ENCODE results near the gene LMX1A.

The LMX1A gene

GRCh38 chr1:165325460-165326203 is 30.9 kb downstream of the LMX1A start:
- no peak for DNase-seq (ENCODE audit: low read depth, low spot score)
- Histone ChIP-seq H3K4me1 (ENCODE audit: insufficient read depth, insufficient read length) (no peaks in the 10 kb centered on the region), H3K4me3 (ENCODE audit: insufficient read length, low read depth) (no peak overlapping the region), H3K27me3 (ENCODE audit: insufficient read depth, insufficient read length) (no peaks in the 10 kb centered on the region), H3K9ac (ENCODE audit: insufficient read length, low read depth) (no peak overlapping the region), H3K9me3 (ENCODE audit: insufficient read depth, low read length) (no peaks in the 10 kb centered on the region; the same call in 1 of the 2 replicates), H3K36me3 (ENCODE audit: insufficient read depth, insufficient read length, low read length) (no peaks in the 10 kb centered on the region)
- no peak for TF ChIP-seq ZNF274 (IDR thresholded peaks at IDR 0.05; ENCODE audit: low read depth, low read length)
- TF ChIP-seq YY1 (IDR thresholded peaks at IDR 0.05; ENCODE audit: insufficient read depth, insufficient read length), result no peak
- TF ChIP-seq SUZ12 (IDR thresholded peaks at IDR 0.05; ENCODE audit: extremely low read depth, insufficient read depth, insufficient read length), result no peak

- Histone ChIP-seq H3K9ac (ENCODE audit: insufficient read length, low read depth) (no peak overlapping the region), H3K4me3 (ENCODE audit: insufficient read length, low read depth) (no peak overlapping the region), H3K4me1 (ENCODE audit: insufficient read depth, insufficient read length) (no peaks in the 10 kb centered on the region), H3K27me3 (ENCODE audit: insufficient read depth, insufficient read length) (no peaks in the 10 kb centered on the region), H3K9me3 (ENCODE audit: insufficient read depth, low read length) (no peaks in the 10 kb centered on the region; the same call in 1 of the 2 replicates), H3K36me3 (ENCODE audit: insufficient read depth, insufficient read length, low read length) (no peaks in the 10 kb centered on the region)
- DNase-seq (ENCODE audit: low read depth, low spot score), result no peak
- TF ChIP-seq YY1 (IDR thresholded peaks at IDR 0.05; ENCODE audit: insufficient read depth, insufficient read length), result no peak
- no peak for TF ChIP-seq ZNF274 (IDR thresholded peaks at IDR 0.05; ENCODE audit: low read depth, low read length)
- TF ChIP-seq SUZ12 (IDR thresholded peaks at IDR 0.05; ENCODE audit: extremely low read depth, insufficient read depth, insufficient read length), result no peak
Observed at GRCh38 chr1:165324050-165324449, 32.5 kb downstream of the LMX1A start.

- Histone ChIP-seq H3K4me1 (ENCODE audit: insufficient read depth, insufficient read length) (peaks cover 2% of the 10 kb centered on the region), H3K9me3 (ENCODE audit: insufficient read depth, low read length) (peaks cover 8% of the 10 kb centered on the region), H3K9ac (ENCODE audit: insufficient read length, low read depth) (no peak overlapping the region), H3K36me3 (ENCODE audit: insufficient read depth, insufficient read length, low read length) (no peaks in the 10 kb centered on the region), H3K4me3 (ENCODE audit: insufficient read length, low read depth) (no peak overlapping the region), H3K27me3 (ENCODE audit: insufficient read depth, insufficient read length) (no peaks in the 10 kb centered on the region)
- DNase-seq (ENCODE audit: low read depth, low spot score), result no peak
- no peak for TF ChIP-seq ZNF274 (IDR thresholded peaks at IDR 0.05; ENCODE audit: low read depth, low read length)
- no peak for TF ChIP-seq SUZ12 (IDR thresholded peaks at IDR 0.05; ENCODE audit: extremely low read depth, insufficient read depth, insufficient read length)
- TF ChIP-seq YY1 (IDR thresholded peaks at IDR 0.05; ENCODE audit: insufficient read depth, insufficient read length), result no peak
Observed at GRCh38 chr1:165317612-165318011, 38.9 kb downstream of the LMX1A start.

GRCh38 chr1:165316153-165316772 is 40.3 kb downstream of the LMX1A start:
- Histone ChIP-seq H3K4me1 (ENCODE audit: insufficient read depth, insufficient read length) (peaks cover 2% of the 10 kb centered on the region), H3K27me3 (ENCODE audit: insufficient read depth, insufficient read length) (no peaks in the 10 kb centered on the region)

GRCh38 chr1:165315481-165315880 is 41.0 kb downstream of the LMX1A start:
- Histone ChIP-seq H3K4me3 (ENCODE audit: insufficient read length, low read depth) (no peak overlapping the region), H3K9ac (ENCODE audit: insufficient read length, low read depth) (no peak overlapping the region), H3K36me3 (ENCODE audit: insufficient read depth, insufficient read length, low read length) (no peaks in the 10 kb centered on the region), H3K4me1 (ENCODE audit: insufficient read depth, insufficient read length) (peaks cover 2% of the 10 kb centered on the region), H3K9me3 (ENCODE audit: insufficient read depth, low read length) (peaks cover 22% of the 10 kb centered on the region), H3K27me3 (ENCODE audit: insufficient read depth, insufficient read length) (no peaks in the 10 kb centered on the region)
- DNase-seq (ENCODE audit: low read depth, low spot score), result no peak
- TF ChIP-seq SUZ12 (IDR thresholded peaks at IDR 0.05; ENCODE audit: extremely low read depth, insufficient read depth, insufficient read length) (no peak), ZNF274 (IDR thresholded peaks at IDR 0.05; ENCODE audit: low read depth, low read length) (no peak)

More at GRCh38 chr1:165316153-165316772, 40.3 kb downstream of the LMX1A start:
- no peak overlapping the region for H3K9ac ChIP-seq (ENCODE audit: insufficient read length, low read depth)
- TF ChIP-seq SUZ12 (IDR thresholded peaks at IDR 0.05; ENCODE audit: extremely low read depth, insufficient read depth, insufficient read length), result no peak
- TF ChIP-seq YY1 (IDR thresholded peaks at IDR 0.05; ENCODE audit: insufficient read depth, insufficient read length), result no peak
- TF ChIP-seq ZNF274 (IDR thresholded peaks at IDR 0.05; ENCODE audit: low read depth, low read length), result no peak
- no peaks in the 10 kb centered on the region for H3K36me3 ChIP-seq (ENCODE audit: insufficient read depth, insufficient read length, low read length)
- no peak for DNase-seq (ENCODE audit: low read depth, low spot score)
- H3K4me3 ChIP-seq (ENCODE audit: insufficient read length, low read depth), result no peak overlapping the region
- H3K9me3 ChIP-seq (ENCODE audit: insufficient read depth, low read length), result peaks cover 22% of the 10 kb centered on the region

- Histone ChIP-seq H3K9ac (ENCODE audit: insufficient read length, low read depth) (no peak overlapping the region), H3K4me1 (ENCODE audit: insufficient read depth, insufficient read length) (peaks cover 2% of the 10 kb centered on the region), H3K9me3 (ENCODE audit: insufficient read depth, low read length) (peaks cover 22% of the 10 kb centered on the region), H3K36me3 (ENCODE audit: insufficient read depth, insufficient read length, low read length) (no peaks in the 10 kb centered on the region), H3K4me3 (ENCODE audit: insufficient read length, low read depth) (no peak overlapping the region), H3K27me3 (ENCODE audit: insufficient read depth, insufficient read length) (no peaks in the 10 kb centered on the region)
- DNase-seq (ENCODE audit: low read depth, low spot score), result no peak
- no peak for TF ChIP-seq ZNF274 (IDR thresholded peaks at IDR 0.05; ENCODE audit: low read depth, low read length)
- no peak for TF ChIP-seq SUZ12 (IDR thresholded peaks at IDR 0.05; ENCODE audit: extremely low read depth, insufficient read depth, insufficient read length)
- no peak for TF ChIP-seq YY1 (IDR thresholded peaks at IDR 0.05; ENCODE audit: insufficient read depth, insufficient read length)
Observed at GRCh38 chr1:165313903-165314302, 42.6 kb downstream of the LMX1A start.

- peaks cover 2% of the 10 kb centered on the region for H3K4me1 ChIP-seq (ENCODE audit: insufficient read depth, insufficient read length)
- no peak for DNase-seq (ENCODE audit: low read depth, low spot score)
- no peaks in the 10 kb centered on the region for H3K36me3 ChIP-seq (ENCODE audit: insufficient read depth, insufficient read length, low read length)
- H3K4me3 ChIP-seq (ENCODE audit: insufficient read length, low read depth), result no peak overlapping the region
- TF ChIP-seq YY1 (IDR thresholded peaks at IDR 0.05; ENCODE audit: insufficient read depth, insufficient read length) (no peak), SUZ12 (IDR thresholded peaks at IDR 0.05; ENCODE audit: extremely low read depth, insufficient read depth, insufficient read length) (no peak), ZNF274 (IDR thresholded peaks at IDR 0.05; ENCODE audit: low read depth, low read length) (no peak)
- peaks cover 22% of the 10 kb centered on the region for H3K9me3 ChIP-seq (ENCODE audit: insufficient read depth, low read length)
- H3K27me3 ChIP-seq (ENCODE audit: insufficient read depth, insufficient read length), result no peaks in the 10 kb centered on the region
- H3K9ac ChIP-seq (ENCODE audit: insufficient read length, low read depth), result no peak overlapping the region
Observed at GRCh38 chr1:165312591-165312990, 43.9 kb downstream of the LMX1A start.
